GM18861 (cell line): ENCODE measurements around the gene UBE3B.

Experiments used
- ATAC-seq: cut with Tn5 transposase; IDR thresholded peaks from one replicate; pipeline ENCODE4 v1.9.1; 2021; ENCODE audit not compliant: unreplicated experiment

The UBE3B gene

DNA sequence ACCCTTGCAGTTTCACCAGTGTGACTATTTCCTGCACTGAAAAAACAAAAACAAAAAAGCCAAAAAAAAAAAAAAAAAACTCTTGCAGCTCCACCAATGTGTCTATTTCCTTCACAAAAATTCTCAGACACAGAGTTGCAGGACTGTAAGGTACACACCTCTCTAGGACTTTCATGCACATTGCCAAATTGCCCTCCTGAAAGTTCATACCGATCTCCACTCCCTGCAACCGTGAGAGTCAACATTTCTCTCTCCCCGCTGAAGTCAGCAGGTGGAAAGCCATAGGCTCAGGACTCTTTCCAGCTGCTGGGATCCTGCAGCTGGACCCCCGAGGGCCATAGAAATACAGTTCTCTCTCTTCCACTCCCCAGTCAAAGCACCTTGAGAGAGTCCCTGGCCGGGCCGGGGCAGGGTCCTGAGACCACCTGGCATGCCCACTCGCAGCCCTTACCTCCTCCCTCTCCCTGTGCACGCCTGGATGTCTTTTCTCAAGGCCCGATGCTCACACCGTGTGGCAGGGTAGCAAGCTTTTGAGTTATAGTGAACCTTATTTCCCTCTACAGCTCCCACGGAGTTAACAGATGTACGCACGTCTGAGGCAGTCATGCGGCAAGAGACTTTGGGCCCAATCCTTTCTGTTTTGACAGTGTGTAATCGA lies 72.3 kb downstream of the UBE3B start:
- ATAC-seq = no peak

DNA sequence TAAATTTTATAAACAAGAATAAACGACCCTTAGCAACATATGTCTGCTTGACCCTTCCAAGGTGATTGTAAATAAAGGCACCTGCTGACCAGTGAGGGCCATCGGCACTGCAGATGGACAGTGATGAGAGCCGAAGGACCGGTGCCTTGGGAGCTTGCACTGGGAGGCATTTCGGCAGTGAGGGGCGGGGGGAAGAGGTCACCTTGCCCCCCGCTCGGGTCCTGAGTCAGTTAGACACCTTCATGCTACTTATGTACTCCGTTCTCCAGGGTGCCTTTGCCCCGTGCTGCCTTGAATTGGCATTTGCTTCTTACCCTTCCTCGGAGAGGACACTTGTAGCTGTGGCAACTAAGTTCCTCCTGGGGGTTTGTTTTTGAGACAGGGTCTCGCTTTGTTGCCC lies 72.8 kb downstream of the UBE3B start:
- no peak for ATAC-seq

DNA sequence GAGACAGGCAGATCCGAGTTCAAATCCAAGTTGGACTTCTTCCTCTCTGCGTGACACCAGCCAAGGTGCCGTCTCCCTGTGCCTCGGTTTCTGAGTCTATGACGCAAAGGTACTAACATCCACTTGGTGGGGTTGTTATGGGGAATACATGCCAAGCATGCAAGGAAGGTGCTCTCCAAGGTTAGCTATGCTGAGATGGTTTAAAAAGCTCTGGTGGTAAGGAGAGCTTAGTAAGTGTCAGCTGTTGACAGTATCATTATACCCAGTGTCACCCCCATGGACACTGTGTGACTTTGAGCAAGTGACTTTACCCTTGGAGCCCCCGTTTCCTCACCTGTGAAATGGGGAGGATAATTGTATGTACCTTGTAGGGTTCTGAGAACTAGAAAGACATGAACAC lies 73.7 kb downstream of the UBE3B start:
- no peak for ATAC-seq

DNA sequence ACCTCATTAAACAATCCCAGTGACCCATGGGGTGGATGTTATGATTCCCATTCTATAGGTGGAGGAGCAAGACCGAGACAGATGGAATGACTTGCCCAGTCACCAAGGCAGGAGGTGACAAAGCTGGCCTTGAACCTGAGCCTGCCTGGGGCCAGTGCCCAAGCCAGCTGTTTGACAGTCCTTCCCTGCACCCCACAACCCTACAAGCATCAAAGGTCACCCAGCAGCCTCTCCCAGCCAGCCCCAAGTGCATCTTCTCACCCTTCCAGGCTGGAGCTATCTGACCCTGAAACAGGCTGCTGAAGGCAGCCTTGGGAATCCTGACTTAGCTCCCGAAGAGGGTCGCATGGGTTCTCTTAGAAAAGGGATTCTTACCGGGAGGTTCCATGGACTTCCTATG lies 75.5 kb downstream of the UBE3B start:
- ATAC-seq = no peak

DNA sequence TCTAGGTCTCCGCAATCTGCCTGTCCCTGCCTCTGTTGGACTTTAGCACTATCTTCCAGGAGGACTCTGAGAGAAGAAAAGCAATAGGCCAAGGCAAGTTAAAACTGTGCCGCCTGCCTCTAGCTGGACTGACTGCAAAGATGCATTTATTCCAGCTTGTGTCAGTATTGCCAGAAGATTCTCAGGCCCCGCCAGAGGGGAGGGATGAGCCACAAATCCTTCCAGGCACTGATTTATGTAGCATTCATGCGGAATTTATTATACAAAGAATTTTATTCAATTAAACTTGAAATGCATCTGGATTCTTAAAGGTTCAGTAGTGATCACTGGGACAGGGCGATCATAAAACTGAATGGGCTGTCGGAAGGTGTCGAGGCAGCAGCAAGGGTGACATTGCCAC lies 76.0 kb downstream of the UBE3B start:
- no peak for ATAC-seq

DNA sequence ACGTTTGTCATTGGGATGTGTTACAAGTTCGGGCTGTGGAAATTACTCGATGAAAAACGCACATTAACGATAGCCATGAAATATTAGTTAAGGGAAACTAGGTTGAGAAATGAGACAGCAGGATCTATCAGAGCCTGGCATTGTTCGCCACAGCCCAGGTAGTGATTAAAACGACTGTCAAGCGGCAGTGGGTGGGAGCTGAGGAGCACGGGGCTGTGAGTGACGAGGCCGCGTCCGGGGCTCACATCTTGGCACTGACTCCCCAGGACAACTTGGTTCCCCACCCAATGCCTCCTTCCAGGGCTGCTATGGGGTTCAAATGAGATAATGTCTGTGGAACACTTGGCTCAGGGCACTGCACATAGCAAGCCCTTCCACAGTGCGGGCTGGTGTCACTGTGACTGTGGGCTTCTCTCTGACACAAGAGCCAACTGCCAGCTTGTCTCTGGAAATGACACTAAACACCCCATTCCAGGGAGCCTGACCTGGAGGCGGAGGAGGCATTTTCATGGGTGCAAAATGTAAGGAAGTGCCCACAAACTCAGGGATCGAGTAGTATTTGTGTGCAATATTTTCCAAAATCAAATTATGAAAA lies 76.6 kb downstream of the UBE3B start:
- no peak for ATAC-seq

DNA sequence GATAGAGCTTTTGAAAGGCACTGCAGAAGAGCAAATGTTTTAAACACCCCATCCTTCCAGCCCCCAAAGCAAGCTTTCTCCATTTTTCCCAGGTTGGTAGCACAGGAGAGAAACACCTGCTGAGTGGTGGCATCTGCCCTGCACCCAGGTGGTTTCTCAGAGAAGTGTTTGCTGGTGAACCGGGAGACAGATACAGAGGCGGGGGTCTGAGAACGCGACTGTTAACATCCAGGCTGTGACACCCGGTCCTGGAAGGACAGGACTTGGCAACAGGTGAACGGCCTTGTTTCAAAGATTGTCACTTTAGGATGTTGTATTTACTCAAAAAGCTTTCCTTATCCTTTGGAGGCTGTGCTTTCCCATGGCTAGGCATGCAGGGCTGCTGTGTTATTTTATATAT lies 77.3 kb downstream of the UBE3B start:
- ATAC-seq = no peak

DNA sequence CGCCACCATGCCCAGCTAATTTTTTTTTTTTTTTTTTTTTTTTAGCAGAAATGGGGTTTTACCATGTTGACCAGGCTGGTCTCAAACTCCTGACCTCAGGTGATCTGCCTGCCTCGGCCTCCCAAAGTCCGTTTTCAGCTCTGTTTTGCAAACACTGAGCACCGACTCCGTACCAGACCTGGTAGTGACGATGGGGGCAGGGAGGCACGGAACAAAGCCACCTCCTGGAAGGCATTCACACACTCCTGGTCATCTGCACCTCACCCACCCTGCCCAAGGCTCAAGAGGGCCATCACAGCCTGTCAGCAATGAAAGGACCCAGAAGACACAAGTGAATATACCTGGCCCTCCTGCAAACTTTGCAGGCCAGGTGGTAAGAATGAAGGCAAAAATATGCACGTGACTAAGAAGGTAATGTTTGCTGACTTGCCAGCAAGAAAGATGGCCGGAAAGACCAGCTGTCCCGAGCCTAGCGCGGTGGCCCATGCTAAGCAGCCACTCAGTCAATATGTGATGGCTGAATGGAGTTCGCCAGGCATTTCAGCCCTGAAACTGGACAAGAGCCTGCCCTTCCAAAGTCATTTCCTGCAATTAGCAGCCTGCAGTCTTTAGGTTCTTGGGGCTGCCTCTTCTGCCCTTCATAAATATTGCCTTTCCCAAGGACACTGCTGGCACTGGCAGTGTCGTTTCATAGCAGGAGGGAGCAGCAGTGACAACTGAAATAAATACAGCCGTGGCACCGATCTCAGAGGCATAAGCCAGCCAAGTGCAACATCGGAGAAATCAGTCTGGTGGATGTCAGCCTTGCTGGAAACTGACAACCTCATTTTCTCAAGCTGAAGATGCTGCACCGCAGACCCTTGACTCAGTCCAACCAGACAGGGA lies 78.2 kb downstream of the UBE3B start:
- no peak for ATAC-seq

DNA sequence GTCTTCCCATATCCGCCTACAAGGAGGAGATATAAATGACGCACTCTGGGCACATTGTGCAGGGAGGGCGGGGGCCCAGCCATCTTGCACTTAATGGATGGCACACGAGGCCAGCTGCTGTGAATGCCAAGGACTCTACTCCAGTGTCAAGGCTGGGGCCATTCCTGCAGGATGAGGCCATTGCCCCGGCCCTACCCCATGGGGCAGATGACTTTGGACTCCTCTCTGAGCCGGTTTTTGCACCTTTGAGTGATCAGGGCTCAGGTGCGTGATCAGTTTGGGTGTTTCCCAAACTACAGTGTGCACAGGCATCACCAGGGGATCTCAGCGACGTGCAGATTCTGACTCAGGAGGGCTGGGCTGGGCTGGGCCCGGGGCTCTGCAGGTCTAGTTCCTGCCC lies 79.8 kb downstream of the UBE3B start:
- ATAC-seq = no peak

DNA sequence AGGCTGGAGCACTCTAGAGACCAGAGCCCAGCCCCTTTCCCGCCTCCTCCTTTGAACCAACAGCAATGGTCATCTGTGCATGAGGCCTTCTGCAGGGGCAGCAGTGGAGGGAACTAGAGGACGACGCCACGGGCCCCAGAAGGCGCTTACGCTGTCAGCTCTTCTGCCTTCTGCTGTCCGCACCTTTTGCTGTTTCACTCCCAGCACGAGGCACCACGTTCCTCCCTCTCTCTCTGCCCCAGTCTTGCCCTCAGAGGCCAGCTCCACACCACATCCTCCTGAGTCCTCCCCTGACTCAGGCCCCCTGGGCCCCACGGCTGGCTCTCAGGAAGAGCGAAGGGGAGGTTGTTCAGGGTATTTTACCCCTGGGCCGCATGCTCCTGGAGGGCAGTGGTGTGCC lies 80.4 kb downstream of the UBE3B start:
- ATAC-seq = no peak

DNA sequence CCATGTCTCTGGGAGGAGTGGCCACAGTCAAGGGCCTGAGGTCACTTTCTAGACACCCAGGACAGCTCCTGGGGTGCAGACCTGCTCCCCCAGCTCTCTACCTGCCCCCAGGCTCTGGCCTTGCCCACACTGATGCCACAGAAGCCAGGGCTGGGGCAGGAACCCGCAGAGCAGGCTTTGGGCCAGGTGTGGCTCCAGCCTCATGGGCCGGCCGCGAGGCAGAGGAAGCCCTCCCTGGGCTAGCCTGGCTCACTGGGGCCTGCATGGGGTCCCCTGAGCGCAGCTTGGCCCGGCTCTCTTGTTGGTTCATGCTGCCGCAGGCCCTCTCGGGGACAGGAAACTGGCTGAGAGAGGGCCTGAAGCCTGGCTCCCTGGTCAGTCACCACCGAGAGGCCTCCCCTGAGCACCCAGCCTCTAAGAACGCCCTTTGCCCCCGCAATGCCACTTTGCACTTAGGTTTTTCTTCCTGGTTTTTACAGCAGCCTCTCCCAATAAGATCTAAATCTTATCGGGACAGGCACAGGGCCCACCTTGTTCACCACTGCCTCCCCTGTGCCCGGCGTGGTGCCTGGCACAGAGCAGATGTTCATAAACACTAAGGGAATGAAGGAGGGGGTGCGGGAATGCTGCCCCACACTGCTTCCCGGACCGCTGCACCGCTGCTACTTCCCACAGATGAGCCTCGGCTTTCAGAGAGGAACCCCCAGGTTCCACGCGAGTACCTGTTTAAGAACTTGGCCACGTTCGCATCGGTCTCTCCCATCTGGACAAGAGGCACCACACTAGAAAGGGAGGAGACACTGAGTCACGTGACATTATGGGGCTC lies 81.2 kb downstream of the UBE3B start:
- no peak for ATAC-seq

DNA sequence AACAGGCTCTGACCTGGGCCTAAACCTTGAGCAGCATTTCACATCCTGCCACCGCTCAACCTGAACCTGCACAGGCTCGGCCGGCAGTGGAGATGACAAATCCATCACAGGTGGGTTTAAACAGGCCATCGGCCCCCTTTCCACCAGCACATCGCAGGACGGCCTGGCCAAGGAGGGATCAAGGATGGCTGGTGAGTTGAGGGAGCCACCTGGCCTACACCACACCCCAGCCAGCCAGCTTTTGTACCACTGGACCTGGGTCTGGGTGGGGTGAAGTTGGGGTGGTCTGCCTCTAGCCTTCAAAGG lies 81.7 kb downstream of the UBE3B start:
- ATAC-seq = no peak

DNA sequence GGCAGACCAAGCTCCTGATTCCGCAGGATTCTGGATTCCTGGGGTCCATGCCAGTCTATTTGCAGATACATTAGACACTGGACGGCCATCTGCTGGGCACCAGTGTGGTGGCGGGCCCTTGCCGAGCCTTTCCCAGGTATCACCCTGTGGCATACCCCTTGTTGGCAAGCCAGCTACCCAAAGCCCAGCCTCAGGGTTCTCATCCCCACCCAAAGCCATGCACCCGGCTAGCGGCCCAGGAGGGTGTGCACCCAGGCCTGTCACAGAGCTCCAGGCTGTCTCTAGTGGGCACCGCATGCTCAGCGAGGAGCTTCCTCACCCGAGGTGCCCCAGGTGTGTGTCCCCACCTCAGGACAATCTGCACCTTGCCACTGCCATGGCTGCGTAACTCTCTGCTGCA lies 82.2 kb downstream of the UBE3B start:
- ATAC-seq = no peak

DNA sequence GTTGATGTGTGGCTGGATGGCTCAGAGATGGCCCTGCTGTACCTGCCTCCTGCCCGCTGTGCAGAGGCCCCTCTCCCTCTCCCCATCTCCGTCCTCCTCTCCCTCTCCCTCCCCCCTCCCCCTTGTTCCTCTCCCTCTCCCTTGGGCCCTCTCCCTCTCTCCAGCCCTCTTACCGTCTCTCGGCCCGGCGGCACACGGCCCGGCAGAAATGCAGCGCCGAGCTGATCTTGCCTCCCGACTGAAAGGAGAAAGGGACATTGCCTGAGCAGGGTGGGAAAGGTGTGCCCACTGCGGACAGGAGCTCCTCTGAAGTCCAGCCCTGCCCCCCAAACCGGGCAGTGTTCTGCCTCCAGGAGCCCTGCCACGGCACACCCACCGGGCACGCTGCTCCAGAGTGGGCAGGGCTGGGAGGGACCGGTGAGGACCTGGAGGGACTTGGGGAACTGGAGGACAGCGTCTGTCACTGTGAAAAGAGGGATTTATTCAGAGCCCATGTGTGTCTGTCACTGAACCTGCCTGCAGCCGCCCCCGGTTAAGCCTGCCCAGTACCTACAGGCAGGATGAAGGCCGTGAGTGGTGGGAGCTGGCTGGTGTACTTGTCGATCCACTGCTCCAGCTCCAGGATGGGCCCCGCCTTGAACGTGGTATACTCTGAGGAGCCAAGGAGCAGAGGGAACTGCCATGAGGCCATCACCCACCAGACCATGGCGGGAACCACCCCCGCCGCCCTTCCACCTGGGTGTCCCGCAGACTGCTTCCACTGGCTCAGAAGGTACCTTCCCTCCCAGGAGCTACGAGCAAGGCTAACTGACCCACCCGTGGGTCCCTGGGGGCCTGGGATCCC lies 83.7 kb downstream of the UBE3B start:
- ATAC-seq = no peak

DNA sequence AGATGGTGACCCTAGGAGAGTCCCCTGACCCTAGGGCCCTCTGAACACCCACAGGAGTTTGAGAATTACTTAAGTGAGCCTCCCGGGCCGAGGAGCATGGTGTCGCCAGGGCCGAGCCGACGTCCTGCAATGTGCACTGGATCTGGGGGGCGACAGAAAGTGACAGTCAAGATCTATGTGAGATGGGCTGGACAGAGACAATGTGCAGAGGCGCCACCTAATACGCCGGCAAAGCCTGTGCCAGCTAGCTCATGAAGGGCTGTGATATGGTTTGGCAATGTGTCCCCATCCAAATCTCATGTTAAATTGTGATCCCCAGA lies 84.2 kb downstream of the UBE3B start:
- no peak for ATAC-seq

DNA sequence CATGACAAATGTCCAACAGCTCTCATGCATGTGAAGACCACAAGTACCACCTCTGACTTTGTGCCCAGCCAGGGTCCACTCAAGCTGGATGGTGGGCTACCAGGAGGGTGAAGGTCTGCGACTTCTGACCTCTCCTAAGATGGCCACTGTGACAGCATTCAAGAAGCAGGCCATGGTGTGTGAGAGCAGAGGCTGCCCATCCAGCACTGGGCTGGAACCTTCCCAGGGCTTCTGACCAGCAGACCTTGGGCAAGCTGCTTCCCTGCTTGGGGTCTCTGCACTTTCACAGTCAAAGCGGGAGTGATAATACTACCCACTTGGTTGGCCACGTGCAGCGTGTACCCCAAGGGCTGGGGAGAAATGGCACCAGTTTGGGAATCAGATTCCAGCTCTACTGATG lies 85.4 kb downstream of the UBE3B start:
- ATAC-seq = no peak

DNA sequence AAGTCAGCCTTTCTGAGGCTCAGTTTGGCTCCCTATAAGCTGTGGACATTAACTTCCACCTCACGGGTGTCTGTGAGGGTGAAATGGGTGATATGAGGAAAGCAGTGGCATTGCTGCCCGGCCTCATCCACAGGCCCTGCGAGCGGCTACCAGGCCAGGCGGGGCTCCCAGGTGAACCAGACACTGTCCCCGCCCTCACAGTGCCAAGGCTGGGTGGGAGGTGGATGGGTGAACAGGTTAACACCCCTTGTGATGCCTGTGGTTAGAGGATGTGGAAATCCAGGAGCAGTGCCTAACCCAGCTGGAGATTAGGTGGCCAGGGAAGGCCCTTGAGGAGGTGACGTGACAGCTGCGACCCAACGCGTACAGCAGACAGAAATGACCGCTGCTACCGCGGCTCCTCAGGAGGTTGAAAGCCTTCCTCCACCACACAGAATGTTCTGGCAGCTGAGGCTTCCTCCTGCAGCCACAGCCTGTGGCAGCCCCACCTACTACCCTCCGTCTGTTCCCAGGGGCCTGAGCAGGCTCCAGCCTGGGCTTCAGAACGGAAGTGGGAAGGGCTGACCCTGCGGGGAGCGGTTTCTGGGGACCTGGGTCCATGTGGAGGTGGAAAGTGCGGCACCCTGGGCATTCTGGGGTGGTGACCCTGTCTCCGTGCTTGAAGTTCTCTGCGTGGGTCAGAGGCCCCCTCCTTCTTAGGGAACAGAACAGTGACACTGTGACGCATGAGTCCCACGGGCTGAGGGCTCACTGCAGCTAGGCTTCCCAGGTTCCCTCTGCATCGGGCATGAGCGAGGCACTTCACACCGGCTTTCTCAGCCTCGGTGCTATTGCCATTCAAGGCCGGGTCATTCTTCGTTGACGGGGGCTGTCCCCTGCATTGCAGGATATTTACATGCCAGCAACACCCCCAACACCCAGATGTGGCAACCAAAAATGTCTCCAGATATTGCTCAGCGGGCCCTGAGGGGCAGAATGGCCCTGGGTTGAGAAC lies 86.2 kb downstream of the UBE3B start:
- ATAC-seq = no peak

DNA sequence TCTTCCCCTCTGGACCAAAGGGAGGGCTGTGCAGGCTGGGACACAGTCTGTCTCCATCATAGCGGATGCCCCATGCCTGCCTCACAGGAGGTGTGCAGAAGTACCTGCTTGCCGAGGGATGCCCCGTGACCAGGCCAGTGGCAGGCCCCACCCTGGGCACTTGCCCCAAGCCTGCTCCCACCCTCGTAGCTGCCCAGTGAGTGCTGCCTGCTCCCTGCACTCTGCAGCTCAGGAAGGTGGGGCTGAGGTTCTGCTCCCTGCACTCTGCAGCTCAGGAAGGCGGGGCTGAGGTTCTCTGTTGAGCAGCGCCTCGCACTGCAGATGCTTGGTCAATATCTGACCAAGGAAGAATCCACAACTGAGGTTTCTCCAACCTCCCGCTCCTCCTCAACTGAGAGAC lies 89.0 kb downstream of the UBE3B start:
- no peak for ATAC-seq

DNA sequence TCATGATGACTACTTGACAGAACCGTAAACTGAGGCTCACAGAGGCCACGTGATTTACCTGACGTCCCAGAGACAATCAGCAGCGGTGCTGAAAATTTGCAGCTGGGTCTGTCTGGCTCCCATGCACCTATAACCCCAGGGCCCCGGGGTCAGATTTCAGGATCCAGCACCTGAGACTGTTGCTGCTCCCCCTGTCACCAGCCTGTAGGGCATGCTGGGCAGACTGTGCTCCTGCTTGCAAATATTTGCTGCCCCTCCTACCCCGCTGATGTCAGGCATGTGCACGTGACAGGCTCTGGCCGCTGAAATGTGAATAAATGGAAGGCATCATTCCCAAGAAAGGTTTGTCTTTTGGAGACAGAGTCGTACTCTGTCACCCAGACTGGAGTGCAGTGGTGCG lies 89.9 kb downstream of the UBE3B start:
- ATAC-seq = no peak

DNA sequence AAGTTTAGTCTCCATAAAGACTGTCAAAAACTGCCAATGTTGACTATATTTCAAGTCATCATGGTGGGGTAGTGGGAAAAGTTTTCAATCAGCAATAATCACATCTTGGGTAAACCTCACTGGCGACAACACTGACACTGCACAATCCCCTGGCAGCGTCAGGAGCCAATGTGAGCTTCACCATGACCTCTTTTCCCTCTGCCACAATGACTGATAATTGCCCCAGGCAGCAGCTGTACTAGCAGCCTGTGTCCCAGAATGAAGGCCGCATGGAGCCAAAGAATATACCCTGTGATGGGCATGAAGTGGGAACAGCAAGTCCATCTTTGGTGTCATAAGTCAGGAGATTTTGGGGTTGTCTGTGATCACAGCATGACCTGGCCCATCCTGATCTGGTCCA lies 90.5 kb downstream of the UBE3B start:
- ATAC-seq = no peak
